B cell (primary cell): ENCODE results near the gene NTHL1. TPM values are rescaled to one million over a fixed set of nuclear protein-coding genes. Genes with fewer than 3 reads are reported as not detected.
A peak's percentile ranks its signal among the peaks of the same experiment; 100 is the strongest.

Experiments used
- ATAC-seq: fragments of 200-7000 bp; cut with Tn5 transposase; one replicate; pipeline ENCODE4 v1.10.0; 2021; ENCODE audit warnings: low read depth, mild to moderate bottlenecking, moderate number of reproducible peaks, moderate library complexity
- CTCF ChIA-PET: fragments of 350-600 bp; sonication (Branson Sonifier 250); formaldehyde crosslinking; loops from one replicate; lab custom pipeline; 2021; ENCODE audit warnings: antibody characterized with exemption, inconsistent platforms; lab: Charles Lee
- POLR2A ChIA-PET: fragments of 350-600 bp; sonication (Branson Sonifier 250); formaldehyde crosslinking; loops from one replicate; lab custom pipeline; 2021; ENCODE audit warnings: antibody characterized with exemption; lab: Charles Lee
- DNase-seq: peaks from one replicate; pipeline ENCODE4 v3.0.0; 2013
- H2AFZ ChIP-seq: 2 replicates; pipeline ENCODE4 v1.6.1; 2012; ENCODE audit warnings: mild to moderate bottlenecking, low read depth, low read length; ENCODE audit not compliant: insufficient read depth, poor library complexity, severe bottlenecking
- H3K27ac ChIP-seq, 2 donors: 1 replicate in 1 of 2; 2 replicates in 1 of 2; pipeline ENCODE4 v1.5.1; 2012 to 2013; ENCODE audit warnings: low read length in 2 of 2, mild to moderate bottlenecking in 2 of 2, moderate library complexity in 1 of 2
- H3K27me3 ChIP-seq, 4 experiments: fragments of 200-600 bp in 1 of 4; sonication (generic) in 1 of 4; replicated peaks in 1 of 4; 1 replicate in 2 of 4; 2 replicates in 2 of 4; pipeline versions ENCODE4 v1.6.1 to v1.7.0; 2013 to 2016; ENCODE audit warnings: low read length in 3 of 4, mild to moderate bottlenecking in 2 of 4, mixed read lengths in 1 of 4, moderate library complexity in 1 of 4; ENCODE audit not compliant: insufficient read depth in 4 of 4, control insufficient read depth in 3 of 4; ENCODE audit errors: control extremely low read depth in 1 of 4
- H3K36me3 ChIP-seq, 2 experiments: replicated peaks in 1 of 2; 1 replicate in 1 of 2; 2 replicates in 1 of 2; pipeline versions ENCODE4 v1.6.1 to v1.7.1; 2013; ENCODE audit warnings: low read length in 1 of 2; ENCODE audit not compliant: insufficient read depth in 2 of 2, control insufficient read depth in 1 of 2; ENCODE audit errors: control extremely low read depth in 1 of 2, extremely low read depth in 1 of 2
- H3K4me1 ChIP-seq, 2 donors: fragments of 200-600 bp in 1 of 2; sonication (generic) in 1 of 2; 1 replicate in 1 of 2; 2 replicates in 1 of 2; pipeline versions ENCODE4 v1.5.1 to v1.6.1; 2013 to 2017; ENCODE audit warnings: low read length in 2 of 2; ENCODE audit not compliant: control insufficient read depth in 2 of 2, insufficient read depth in 2 of 2
- H3K4me2 ChIP-seq: replicated peaks from 2 replicates; pipeline ENCODE3; 2012; ENCODE audit warnings: mild to moderate bottlenecking, low read depth, low read length; ENCODE audit not compliant: poor library complexity, severe bottlenecking
- H3K4me3 ChIP-seq, 5 experiments: fragments of 200-600 bp in 1 of 5; sonication (generic) in 1 of 5; 1 replicate in 3 of 5; 2 replicates in 2 of 5; pipeline versions ENCODE4 v1.5.1 to v1.7.0; 2011 to 2016; ENCODE audit warnings: low read length in 4 of 5, mild to moderate bottlenecking in 4 of 5, low read depth in 2 of 5, control low read depth in 1 of 5, moderate library complexity in 1 of 5; ENCODE audit not compliant: insufficient read depth in 1 of 5; ENCODE audit errors: control extremely low read depth in 1 of 5, extremely low read depth in 1 of 5
- H3K79me2 ChIP-seq: fragments of 200-600 bp; sonication (generic); one replicate; pipeline ENCODE4 v1.6.0; 2016; ENCODE audit warnings: low read length; ENCODE audit not compliant: control insufficient read depth, insufficient read depth
- H3K9ac ChIP-seq: fragments of 200-600 bp; sonication (generic); 2 replicates; pipeline ENCODE4 v1.6.1; 2017; ENCODE audit warnings: mild to moderate bottlenecking, low read length, moderate library complexity
- H3K9me3 ChIP-seq, 3 donors: one replicate each; pipeline versions ENCODE4 v1.6.1 to v1.7.1; 2013; ENCODE audit warnings: low read length in 2 of 3; ENCODE audit not compliant: control insufficient read depth in 2 of 3, insufficient read depth in 1 of 3; ENCODE audit errors: control extremely low read depth in 1 of 3
- H4K20me1 ChIP-seq: 2 replicates; pipeline ENCODE4 v1.6.0; 2012; ENCODE audit warnings: mild to moderate bottlenecking, low read length; ENCODE audit not compliant: insufficient read depth, control insufficient read depth, poor library complexity, severe bottlenecking
- H3K27ac Mint-ChIP-seq: one replicate; pipeline ENCODE4 v1.8.0; 2021; ENCODE audit warnings: mixed read lengths
- H3K27me3 Mint-ChIP-seq: one replicate; pipeline ENCODE4 v1.8.0; 2021; ENCODE audit warnings: mixed read lengths
- H3K4me1 Mint-ChIP-seq: one replicate; pipeline ENCODE4 v1.8.0; 2021; ENCODE audit warnings: mixed read lengths
- H3K4me3 Mint-ChIP-seq: one replicate; pipeline ENCODE4 v1.8.0; 2021; ENCODE audit warnings: mixed read lengths
- H3K9me3 Mint-ChIP-seq: one replicate; pipeline ENCODE4 v1.8.0; 2022; ENCODE audit warnings: mixed read lengths; ENCODE audit not compliant: insufficient read depth
- CTCF ChIP-seq: fragments of 200-600 bp; IDR thresholded peaks from one replicate; pipeline ENCODE4 v1.8.0; 2022; ENCODE audit warnings: antibody characterized with exemption, mild to moderate bottlenecking
- EZH2 ChIP-seq: IDR thresholded peaks from 2 replicates; pipeline ENCODE4 v1.6.1; 2012; ENCODE audit warnings: borderline replicate concordance, low read depth, mild to moderate bottlenecking, moderate library complexity, low read length; ENCODE audit not compliant: insufficient read depth, poor library complexity, severe bottlenecking
- WGBS: methylation state at CpG from one replicate; pipeline ENCODE4 v1.1.5; 2013; ENCODE audit warnings: missing lambda C conversion rate; ENCODE audit not compliant: insufficient coverage; 5-methylcytosine and 5-hydroxymethylcytosine counted together
- intact Hi-C: fragments of 100-400 bp; cut with micrococcal nuclease; formaldehyde crosslinking; loops from one replicate; pipeline ENCODE4 v1.10.0; 2022
- polyA plus RNA-seq: library from polyadenylated mRNA; depleted of rRNA; stranded (reverse); fragments of >200 nt; gene quantifications from 2 replicates; pipeline ENCODE4 v1.2.3, GENCODE V29; 2012
- total RNA-seq, 2 donors: library from RNA; stranded (reverse); fragments of 120-200 nt in 1 of 2; gene quantifications; 1 replicate in 1 of 2; 2 replicates in 1 of 2; pipeline versions ENCODE4 v1.2.3 to v1.2.4, GENCODE V29; 2013 to 2022

Gene NTHL1
- total and polyA plus RNA-seq, 2 donors (not counting 1 experiment from before 2014, with no cell fraction given), result 17.5 to 27.6 TPM

GRCh38 chr16:2022723-2023091 is 24.9 kb downstream of the NTHL1 start:
- CTCF ChIA-PET, result interaction anchor here (0.6 to 4.7 kb wide), 19 partner anchors 9 to 479 kb away, joined by 3 to 35 read pairs (median 4); partner anchors contain the start of genes MSRB1, NTHL1, PKD1 and RAB26
- Histone ChIP-seq H2AFZ (peak overlapping the region; percentile 93), H3K27me3 (peaks cover 0 to 62% (median 24%) of the 10 kb centered on the region in 4 experiments), H3K4me3 (peak overlapping the region in 4 of 5 experiments; percentile 34 to 57 (median 40)), H3K9me3 (no peaks in the 10 kb centered on the region), H3K36me3 (no peaks in the 10 kb centered on the region), H3K4me2 (peak overlapping the region; percentile 81), H3K9ac (peak overlapping the region; percentile 61), H4K20me1 (no peaks in the 10 kb centered on the region), H3K27ac (no peak overlapping the region), H3K4me1 (peaks cover 34 to 41% of the 10 kb centered on the region in 2 donors), H3K79me2 (no peaks in the 10 kb centered on the region)
- peaks cover 19% of the 10 kb centered on the region for H3K4me1 Mint-ChIP-seq
- POLR2A ChIA-PET, result interaction anchor here (0.6 to 1.5 kb wide), 5 partner anchors 9 to 859 kb away, joined by 3 to 9 read pairs (median 4); partner anchors contain the start of gene TRAF7
- peaks cover 28% of the 10 kb centered on the region for H3K27me3 Mint-ChIP-seq
- intact Hi-C loops, result loop anchor here (1.0 to 10.0 kb wide), 8 partner anchors 13 to 482 kb away; partner anchors contain the start of genes E4F1, ECI1, NTHL1 and RPS2
- no peaks in the 10 kb centered on the region for H3K9me3 Mint-ChIP-seq
- TF ChIP-seq CTCF, result no peak
- no peak for TF ChIP-seq EZH2
- WGBS, result 9% methylated on average over 14 of the region's 14 CpGs
- DNase-seq (no peak), ATAC-seq (peak; percentile 11)
- H3K27ac Mint-ChIP-seq, result peak overlapping the region; percentile 82
- peak overlapping the region; percentile 88 for H3K4me3 Mint-ChIP-seq
